ENCODE measurements around the gene MAS1.

MAS1 gene

DNA sequence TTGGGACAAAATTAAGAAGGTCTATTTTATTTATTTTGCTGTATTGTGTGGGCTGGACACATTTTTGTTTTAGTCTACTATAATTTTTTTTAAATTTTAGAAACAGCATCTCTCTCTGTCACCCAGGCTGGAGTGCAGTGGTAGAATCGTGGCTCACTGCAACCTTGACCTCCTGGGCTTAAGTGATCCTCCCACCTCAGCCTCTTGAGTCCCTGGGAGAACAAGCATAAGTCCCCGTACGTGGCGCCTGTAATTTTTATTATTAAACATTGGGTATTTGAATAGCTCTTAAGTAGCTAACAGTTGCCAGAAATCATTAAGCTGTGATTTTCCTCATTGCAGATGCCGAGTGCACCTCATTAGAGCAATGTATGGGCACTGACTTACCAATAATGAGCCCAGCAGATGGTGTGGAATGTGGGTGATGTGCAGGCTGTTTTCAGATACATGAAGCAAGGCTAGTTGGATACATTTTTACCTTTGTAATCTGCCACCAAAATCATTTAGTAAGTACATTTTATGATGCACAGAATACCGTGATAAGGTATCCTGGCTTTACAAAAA is 10.3 kb upstream of the MAS1 start:
- no peak for DNase-seq

DNA sequence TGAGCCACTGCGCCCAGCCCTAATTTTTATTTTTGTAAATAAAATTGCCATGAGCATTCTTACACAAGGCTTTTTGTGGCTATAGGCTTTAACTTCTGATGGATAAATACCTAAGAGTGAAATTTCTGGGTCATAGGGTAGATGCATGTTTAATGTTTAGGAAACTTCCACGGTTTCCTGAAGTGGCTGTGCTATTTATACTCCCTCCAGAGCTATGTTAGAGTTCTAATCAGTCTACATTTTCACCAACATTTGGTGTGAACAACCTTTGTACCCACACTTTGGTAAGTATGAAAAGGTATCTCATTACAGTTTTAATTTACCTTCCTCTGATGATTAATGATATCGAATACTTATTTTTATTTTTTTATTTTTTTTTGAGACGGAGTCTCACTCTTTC is 6.1 kb upstream of the MAS1 start:
- DNase-seq: no peak

GRCh38 chr6:159886270-159886669 is 4.5 kb upstream of the MAS1 start:
- no peak for DNase-seq

DNA sequence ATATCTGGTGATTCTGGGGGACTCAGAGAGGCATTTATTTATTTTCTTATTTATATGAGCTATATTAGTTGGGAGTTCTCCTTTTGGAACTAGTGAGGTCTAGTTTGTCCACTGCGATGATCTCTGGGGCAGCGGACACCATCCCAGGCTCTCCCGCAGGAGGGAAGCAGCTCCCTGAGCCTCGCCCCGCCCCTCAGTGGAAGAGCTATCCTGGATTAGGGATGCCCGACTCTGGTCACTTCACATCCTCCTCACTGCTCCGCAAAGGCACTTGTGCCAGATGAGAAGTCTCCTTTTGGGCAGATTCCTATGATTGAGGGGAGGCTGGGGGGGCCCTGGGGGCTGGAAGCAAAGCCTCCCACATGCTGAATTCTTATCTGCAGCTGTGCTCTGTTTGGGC is 3.6 kb upstream of the MAS1 start:
- DNase-seq: no peak

- no peak for DNase-seq
Observed at GRCh38 chr6:159887761-159888160, 3.0 kb upstream of the MAS1 start.

DNA sequence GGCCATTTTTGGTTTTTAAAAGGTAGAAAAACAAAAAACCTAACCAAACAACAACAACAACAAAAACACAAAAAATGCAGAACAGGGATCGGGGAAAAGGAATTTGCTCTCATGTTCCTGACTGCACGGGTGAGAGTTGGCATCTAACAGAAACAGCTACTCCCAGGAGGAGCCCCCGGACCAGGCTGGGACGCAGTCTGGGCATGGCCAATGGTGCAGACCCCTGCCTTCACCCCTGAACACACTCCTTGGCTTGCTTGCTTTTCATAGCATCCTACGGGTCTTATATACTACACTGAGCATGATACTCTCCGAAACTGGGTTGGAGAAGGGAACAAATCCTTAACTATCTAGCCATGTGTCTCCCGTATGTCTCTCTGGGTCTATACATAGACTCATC is 587 bp upstream of the MAS1 start:
- no peak for DNase-seq

GRCh38 chr6:159892053-159892452 is 1.3 kb downstream of the MAS1 start:
- DNase-seq: no peak

DNA sequence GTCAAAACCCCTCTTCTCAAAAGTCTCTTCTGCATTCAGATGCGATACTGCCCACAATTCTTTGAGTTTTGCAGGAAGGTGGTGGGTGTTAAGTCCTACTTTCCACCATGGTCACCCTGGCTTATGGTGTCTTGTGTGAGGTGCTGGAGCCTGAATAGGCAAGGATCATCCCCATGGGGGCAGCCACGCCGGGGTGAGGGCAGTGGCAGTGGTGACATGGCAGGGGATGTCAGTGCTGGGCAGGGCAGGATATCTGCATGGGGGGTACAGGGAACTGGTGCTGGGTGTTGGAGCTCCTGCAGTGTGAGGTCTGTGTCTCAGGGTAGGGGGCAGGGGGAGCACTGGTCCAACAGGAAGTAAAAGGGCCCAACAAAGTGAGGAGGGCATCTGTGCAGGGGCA is 2.3 kb downstream of the MAS1 start:
- no peak for DNase-seq

DNA sequence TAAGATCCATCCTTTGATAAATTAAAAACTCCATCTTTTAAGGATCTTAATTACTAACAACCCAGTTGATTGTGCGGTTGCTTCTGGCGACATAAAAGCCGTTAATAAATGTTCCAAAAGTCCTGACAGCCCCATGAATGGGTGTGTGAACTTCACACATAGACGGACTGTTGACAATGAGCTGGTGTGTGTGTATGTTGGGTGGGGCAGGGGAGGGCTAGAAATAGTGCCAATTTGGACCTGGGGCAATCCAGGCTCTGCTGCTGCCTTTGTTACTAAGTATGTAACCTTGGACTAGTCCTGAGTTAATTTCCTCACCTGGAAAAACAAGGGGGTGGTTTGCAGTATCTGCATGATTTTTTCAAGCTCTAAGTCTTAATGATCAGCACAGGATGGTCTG is 4.2 kb downstream of the MAS1 start:
- no peak for DNase-seq

- DNase-seq: no peak
Observed at GRCh38 chr6:159897603-159898002, 6.8 kb downstream of the MAS1 start.

GRCh38 chr6:159898519-159898918 is 7.7 kb downstream of the MAS1 start:
- DNase-seq: no peak

DNA sequence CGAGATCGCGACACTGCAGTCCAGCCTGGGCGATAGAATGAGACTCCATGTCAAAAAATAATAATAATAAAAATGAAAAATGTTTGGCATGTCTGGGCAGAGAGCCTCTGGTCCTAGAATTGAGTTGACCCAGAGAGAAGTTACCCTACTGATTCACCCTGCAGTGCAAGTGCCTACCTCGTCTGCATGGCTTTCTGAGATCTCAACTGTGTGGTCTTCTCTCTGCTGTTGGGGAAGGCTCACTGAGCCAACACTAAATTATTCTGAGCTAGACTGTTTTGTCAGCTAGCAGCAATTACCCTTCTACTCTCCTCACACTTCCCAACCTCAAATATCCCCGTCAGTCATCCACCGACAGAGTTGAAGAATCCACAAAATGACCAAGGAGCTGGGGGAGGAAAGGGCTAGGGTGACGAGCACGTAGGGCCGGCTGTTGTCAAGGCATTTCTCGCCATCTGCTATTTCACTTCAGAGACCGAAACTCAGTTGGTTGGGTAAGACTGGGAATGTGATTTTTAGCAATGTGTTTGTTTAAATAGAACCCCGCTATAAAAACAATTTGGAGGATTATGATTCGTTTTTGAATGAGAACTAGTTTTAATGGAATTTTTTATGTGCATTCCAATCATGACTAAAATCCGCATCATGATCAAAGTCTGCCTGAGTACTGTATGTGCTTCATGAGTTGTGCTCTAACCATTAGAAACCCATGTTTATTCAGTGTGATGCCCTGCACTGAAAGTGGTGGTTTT is 9.4 kb downstream of the MAS1 start:
- DNase-seq: no peak

- DNase-seq: peak; percentile 45
Observed at GRCh38 chr6:159902620-159903019, 11.8 kb downstream of the MAS1 start.

DNA sequence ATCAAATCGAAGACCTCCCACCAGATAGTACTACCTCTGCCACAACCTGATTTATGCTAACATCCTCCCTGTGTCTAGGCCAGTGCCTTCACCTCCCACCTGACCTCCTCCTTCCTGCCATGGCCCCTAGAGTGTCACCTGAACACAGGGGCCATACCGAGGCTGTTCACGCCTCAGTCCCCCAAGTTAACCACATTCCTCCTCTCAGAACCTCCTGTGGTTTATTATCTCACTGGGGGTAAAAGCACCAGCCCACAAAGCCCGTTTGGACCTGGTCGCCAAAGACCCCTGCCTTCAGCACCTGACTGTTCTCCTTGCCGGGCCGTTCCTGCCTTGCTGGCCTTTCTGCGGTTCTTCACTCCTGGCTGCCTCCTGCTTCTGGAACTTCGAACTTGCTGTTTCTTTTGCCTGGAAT is 13.7 kb downstream of the MAS1 start:
- no peak for DNase-seq

DNA sequence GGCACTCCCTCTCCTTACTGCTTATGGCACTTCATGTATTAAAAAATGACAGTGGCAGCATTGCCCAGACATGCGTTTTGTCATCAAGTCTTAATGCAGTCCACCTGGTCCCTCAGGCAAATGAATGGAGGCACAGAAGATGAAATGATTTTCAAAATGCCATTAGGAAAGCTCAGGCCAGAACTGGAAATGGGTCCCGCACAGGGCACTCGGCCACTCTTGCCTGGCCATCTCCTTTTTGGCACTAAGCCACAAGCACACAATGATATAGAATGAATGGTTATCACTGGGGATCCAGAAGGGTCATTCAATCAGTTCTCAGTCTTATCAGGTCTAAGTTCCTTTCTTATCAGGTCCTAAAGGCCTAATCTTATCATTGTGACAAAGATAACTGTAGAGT is 15.6 kb downstream of the MAS1 start:
- no peak for DNase-seq

- no peak for DNase-seq
Observed at GRCh38 chr6:159908535-159908934, 17.7 kb downstream of the MAS1 start.

- DNase-seq: no peak
Observed at GRCh38 chr6:159908979-159909378, 18.2 kb downstream of the MAS1 start.

- no peak for DNase-seq
Observed at GRCh38 chr6:159910342-159910741, 19.6 kb downstream of the MAS1 start.

DNA sequence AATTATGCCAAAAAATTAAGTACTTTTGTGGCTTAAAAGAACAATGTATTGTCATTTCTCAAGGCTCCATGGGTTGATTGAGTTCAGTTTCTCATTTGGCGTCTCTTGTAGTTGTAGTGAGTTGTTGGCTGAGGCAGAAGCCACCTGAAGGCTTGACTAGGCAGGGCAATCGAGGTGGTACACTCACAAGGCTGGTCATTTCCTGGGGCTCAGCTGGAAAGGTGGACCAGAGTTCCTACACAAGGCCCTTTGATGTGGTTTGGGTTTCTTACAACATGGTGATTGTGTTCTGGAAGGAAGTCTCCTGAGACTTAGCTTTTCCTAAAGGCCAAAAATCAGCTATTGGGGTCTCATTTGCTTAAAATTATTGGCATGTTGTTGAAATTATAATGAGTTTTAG is 22.6 kb downstream of the MAS1 start:
- DNase-seq: no peak

- no peak for DNase-seq
Observed at GRCh38 chr6:159913862-159914564, 23.2 kb downstream of the MAS1 start.

DNA sequence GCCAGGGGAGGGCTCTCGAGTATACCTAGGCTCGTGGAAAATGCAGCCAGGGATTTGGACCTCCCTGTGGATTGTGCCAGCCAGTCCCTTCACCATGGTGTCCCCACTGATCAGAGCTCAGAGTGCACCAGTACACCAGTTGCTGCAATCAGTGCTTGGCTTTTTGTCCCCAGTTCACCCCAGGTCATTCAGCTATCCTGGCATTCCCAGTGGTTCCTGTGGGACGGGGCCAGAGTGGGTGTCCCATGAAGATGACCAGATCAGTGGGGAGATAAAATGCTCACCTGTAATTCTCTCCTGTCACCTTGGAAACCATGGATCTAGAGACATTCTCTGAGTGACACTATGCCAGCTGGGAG is 23.8 kb downstream of the MAS1 start:
- no peak for DNase-seq

DNA sequence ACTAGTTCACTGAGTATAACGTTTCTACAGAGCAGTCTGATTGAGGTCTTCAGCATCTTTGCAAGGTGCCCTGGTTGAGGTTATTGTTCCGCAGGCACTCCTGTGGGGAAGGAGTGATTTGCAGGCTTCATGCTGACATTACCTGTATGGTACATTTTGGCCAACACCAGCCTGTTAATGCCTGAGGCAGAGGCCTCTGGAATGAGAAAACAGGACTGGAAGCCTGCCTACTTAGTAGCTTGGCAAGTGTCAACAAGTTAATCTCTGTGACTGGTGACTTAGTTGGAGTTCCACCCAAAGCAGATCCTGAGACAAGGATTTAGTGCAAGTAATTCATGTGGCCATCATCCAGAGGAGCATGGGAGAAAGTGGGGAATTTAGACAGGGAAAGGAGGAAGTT is 24.6 kb downstream of the MAS1 start:
- DNase-seq: no peak

GRCh38 chr6:159916237-159916636 is 25.4 kb downstream of the MAS1 start:
- no peak for DNase-seq

DNA sequence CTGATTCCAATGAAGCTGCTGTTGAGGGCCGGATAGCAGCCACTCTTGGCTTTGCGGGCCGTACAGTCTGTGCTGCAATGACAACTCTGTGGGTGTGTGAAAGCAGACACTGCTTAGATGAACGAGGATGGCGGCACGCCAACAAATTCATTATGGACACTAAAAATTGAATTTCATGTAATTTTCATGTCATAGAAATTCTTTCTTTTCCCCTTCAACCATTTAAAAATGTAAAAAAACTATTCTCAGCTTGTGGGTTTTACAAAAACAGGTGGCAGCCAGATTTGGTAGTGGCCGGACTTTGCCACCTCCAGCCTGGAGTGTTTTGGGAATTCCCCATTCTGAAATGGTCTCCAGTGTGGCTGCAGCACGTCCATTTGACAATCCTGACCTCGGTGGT is 26.0 kb downstream of the MAS1 start:
- no peak for DNase-seq

Measured in left hindlimb (tissue), 1 donor.